Measurements from ENCODE around the gene ZNF76.

Gene ZNF76

DNA sequence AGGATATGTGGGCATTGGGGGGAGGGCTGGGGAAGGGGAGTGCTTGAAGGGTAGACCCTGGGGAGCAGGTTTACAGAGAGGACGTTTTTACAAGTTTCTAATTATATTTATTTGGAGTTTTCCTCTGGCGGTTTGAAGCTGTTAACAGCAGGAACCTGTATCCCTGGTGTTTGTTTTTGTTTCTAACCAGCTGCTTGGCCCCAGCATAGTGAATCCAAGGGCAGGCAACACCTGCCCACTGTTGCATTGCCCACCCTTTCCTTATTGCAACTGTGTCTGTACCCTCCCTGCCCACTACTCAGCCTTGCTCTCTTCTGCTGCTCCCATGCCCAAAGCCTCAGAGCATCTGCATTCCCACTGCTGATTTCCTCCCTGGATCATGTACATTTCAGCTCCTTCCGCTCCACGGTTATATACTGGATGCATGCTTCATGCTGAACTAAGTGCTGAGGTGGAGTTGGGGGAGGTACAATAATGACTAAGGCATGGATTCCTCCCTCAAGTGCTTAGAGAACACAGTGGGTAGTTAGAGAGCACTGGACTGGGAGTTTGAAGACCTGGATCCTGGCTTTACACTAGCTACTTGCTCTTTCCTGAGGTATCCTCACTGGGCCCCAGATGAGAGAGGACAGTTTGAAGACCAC lies 39.7 kb upstream of the ZNF76 start:
- no peak for DNase-seq
- no CpG with 5 or more reads among the region's 4 CpGs for WGBS (ENCODE audit: extremely low coverage, insufficient coverage, low lambda C conversion rate)
- H4K5ac ChIP-seq (ENCODE audit: low read length) = no peak overlapping the region
- no peaks in the 10 kb centered on the region for H3K79me1 ChIP-seq (ENCODE audit: low read length)
- H3K79me2 ChIP-seq (ENCODE audit: control insufficient read depth, insufficient read depth, low read length) = no peaks in the 10 kb centered on the region
- H2AK5ac ChIP-seq (ENCODE audit: low read length) = no peak overlapping the region
- no peak overlapping the region for H3K27ac ChIP-seq (ENCODE audit: low read depth, low read length)
- H3K4me1 ChIP-seq (ENCODE audit: control insufficient read depth, low read depth, low read length) = peaks cover 11% of the 10 kb centered on the region
- no peak overlapping the region for H3K4me2 ChIP-seq (ENCODE audit: low read length)
- H4K8ac ChIP-seq (ENCODE audit: low read depth, low read length) = no peak overlapping the region
- H3K18ac ChIP-seq (ENCODE audit: low read length) = no peak overlapping the region
- no peak overlapping the region for H3K23ac ChIP-seq (ENCODE audit: low read length)
- no peak overlapping the region for H3K4ac ChIP-seq (ENCODE audit: low read depth, low read length)
- no peak overlapping the region for H3K56ac ChIP-seq (ENCODE audit: low read length)
- H3K4me3 ChIP-seq (ENCODE audit: low read length) = no peak overlapping the region
- no peaks in the 10 kb centered on the region for H3K36me3 ChIP-seq (ENCODE audit: control insufficient read depth, insufficient read depth, low read length)
- H2BK120ac ChIP-seq (ENCODE audit: low read depth, low read length) = no peak overlapping the region
- no peak overlapping the region for H3K9ac ChIP-seq (ENCODE audit: low read length)
- no peak overlapping the region for H2BK5ac ChIP-seq (ENCODE audit: low read length)
- no peak overlapping the region for H2BK15ac ChIP-seq (replicated peaks; ENCODE audit: low read depth)
- no peaks in the 10 kb centered on the region for H3K27me3 ChIP-seq (ENCODE audit: insufficient read depth, low read length, poor library complexity)

DNA sequence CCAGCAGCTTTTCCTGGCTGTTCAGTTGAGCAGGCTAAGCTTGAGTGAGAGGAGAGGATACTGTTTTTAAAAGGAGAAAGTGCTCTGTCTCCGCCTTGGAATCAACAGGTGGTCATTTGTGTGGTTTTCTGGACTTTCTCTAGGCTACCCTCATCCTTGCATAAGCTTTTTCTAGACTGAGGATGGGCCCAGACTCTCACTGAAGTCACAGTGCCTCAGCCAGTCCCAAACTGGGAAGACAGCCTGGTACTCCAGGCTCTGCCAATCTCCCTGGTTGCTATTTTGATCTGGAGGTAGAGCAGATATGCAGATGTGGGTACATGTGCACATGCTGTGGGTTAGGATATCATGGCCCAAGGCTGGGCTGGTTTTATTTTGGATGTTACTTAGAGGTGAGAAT lies 38.8 kb upstream of the ZNF76 start:
- no peak overlapping the region for H3K4ac ChIP-seq (ENCODE audit: low read depth, low read length)
- no peak overlapping the region for H3K27ac ChIP-seq (ENCODE audit: low read depth, low read length)
- no peaks in the 10 kb centered on the region for H3K79me1 ChIP-seq (ENCODE audit: low read length)
- H3K36me3 ChIP-seq (ENCODE audit: control insufficient read depth, insufficient read depth, low read length) = no peaks in the 10 kb centered on the region
- H3K9ac ChIP-seq (ENCODE audit: low read length) = no peak overlapping the region
- no peak overlapping the region for H4K5ac ChIP-seq (ENCODE audit: low read length)
- H3K27me3 ChIP-seq (ENCODE audit: insufficient read depth, low read length, poor library complexity) = no peaks in the 10 kb centered on the region
- peaks cover 9% of the 10 kb centered on the region for H3K4me1 ChIP-seq (ENCODE audit: control insufficient read depth, low read depth, low read length)
- H3K18ac ChIP-seq (ENCODE audit: low read length) = no peak overlapping the region
- no CpG with 5 or more reads among the region's 1 CpG for WGBS (ENCODE audit: extremely low coverage, insufficient coverage, low lambda C conversion rate)
- no peak for DNase-seq
- H3K56ac ChIP-seq (ENCODE audit: low read length) = no peak overlapping the region
- no peaks in the 10 kb centered on the region for H3K79me2 ChIP-seq (ENCODE audit: control insufficient read depth, insufficient read depth, low read length)
- no peak overlapping the region for H3K4me3 ChIP-seq (ENCODE audit: low read length)
- no peak overlapping the region for H2BK120ac ChIP-seq (ENCODE audit: low read depth, low read length)
- no peak overlapping the region for H2AK5ac ChIP-seq (ENCODE audit: low read length)
- no peak overlapping the region for H2BK15ac ChIP-seq (replicated peaks; ENCODE audit: low read depth)
- no peak overlapping the region for H3K4me2 ChIP-seq (ENCODE audit: low read length)
- no peak overlapping the region for H3K23ac ChIP-seq (ENCODE audit: low read length)
- no peak overlapping the region for H4K8ac ChIP-seq (ENCODE audit: low read depth, low read length)
- no peak overlapping the region for H2BK5ac ChIP-seq (ENCODE audit: low read length)

DNA sequence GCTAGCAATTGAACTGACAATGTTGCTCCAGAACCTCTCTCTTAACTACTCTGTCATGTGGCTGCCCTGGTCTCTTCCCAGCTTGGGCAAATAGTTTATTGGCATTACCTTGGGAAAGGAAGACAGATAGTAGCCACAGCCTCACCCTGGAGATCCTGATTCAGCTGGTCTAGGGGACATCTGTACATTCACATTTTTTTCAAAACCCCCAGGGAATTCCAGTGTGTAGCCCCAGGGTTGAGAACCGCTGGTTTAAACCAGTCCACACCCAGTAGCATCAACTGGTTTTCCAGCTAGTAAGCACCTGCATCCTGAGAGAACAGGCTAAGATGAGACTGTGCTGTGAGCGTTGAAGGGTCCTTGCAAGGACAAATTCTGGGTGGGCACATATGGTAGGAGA lies 36.1 kb upstream of the ZNF76 start:
- WGBS (ENCODE audit: extremely low coverage, insufficient coverage, low lambda C conversion rate) = no CpG with 5 or more reads among the region's 2 CpGs
- no peak overlapping the region for H2BK15ac ChIP-seq (replicated peaks; ENCODE audit: low read depth)
- H3K4me3 ChIP-seq (ENCODE audit: low read length) = no peak overlapping the region
- H4K8ac ChIP-seq (ENCODE audit: low read depth, low read length) = no peak overlapping the region
- no peak overlapping the region for H3K18ac ChIP-seq (ENCODE audit: low read length)
- no peak overlapping the region for H3K27ac ChIP-seq (ENCODE audit: low read depth, low read length)
- no peaks in the 10 kb centered on the region for H3K79me2 ChIP-seq (ENCODE audit: control insufficient read depth, insufficient read depth, low read length)
- no peak overlapping the region for H3K4me2 ChIP-seq (ENCODE audit: low read length)
- H3K79me1 ChIP-seq (ENCODE audit: low read length) = no peaks in the 10 kb centered on the region
- no peak overlapping the region for H3K9ac ChIP-seq (ENCODE audit: low read length)
- H4K5ac ChIP-seq (ENCODE audit: low read length) = no peak overlapping the region
- H3K36me3 ChIP-seq (ENCODE audit: control insufficient read depth, insufficient read depth, low read length) = no peaks in the 10 kb centered on the region
- no peak overlapping the region for H3K23ac ChIP-seq (ENCODE audit: low read length)
- H2BK5ac ChIP-seq (ENCODE audit: low read length) = no peak overlapping the region
- H2AK5ac ChIP-seq (ENCODE audit: low read length) = no peak overlapping the region
- no peaks in the 10 kb centered on the region for H3K27me3 ChIP-seq (ENCODE audit: insufficient read depth, low read length, poor library complexity)
- no peaks in the 10 kb centered on the region for H3K4me1 ChIP-seq (ENCODE audit: control insufficient read depth, low read depth, low read length)
- H3K56ac ChIP-seq (ENCODE audit: low read length) = no peak overlapping the region
- no peak overlapping the region for H3K4ac ChIP-seq (ENCODE audit: low read depth, low read length)
- H2BK120ac ChIP-seq (ENCODE audit: low read depth, low read length) = no peak overlapping the region
- no peak for DNase-seq

DNA sequence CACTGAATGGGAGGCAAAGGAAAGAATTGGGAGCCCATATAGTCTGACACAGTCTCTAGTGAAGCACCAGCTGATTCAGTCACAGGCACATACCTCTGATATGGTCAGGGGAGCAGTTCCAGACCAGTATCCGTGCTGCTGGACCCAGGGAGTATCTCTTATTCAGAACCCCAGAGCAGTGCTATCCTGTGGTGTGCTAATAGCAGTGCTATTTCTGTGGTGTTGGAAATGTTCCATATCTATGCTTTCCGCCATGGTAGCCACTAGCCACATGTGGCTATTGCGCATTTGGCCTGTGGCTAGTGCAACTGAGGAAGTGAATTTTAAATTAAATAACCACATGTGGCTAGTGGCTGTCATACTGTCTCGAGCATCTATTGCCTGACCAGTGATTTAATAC lies 34.8 kb upstream of the ZNF76 start:
- no peak for DNase-seq
- Histone ChIP-seq H2AK5ac (ENCODE audit: low read length) (no peak overlapping the region), H3K56ac (ENCODE audit: low read length) (no peak overlapping the region), H3K18ac (ENCODE audit: low read length) (no peak overlapping the region), H3K27me3 (ENCODE audit: insufficient read depth, low read length, poor library complexity) (no peaks in the 10 kb centered on the region), H3K4ac (ENCODE audit: low read depth, low read length) (no peak overlapping the region), H2BK15ac (replicated peaks; ENCODE audit: low read depth) (no peak overlapping the region), H2BK5ac (ENCODE audit: low read length) (no peak overlapping the region), H3K4me1 (ENCODE audit: control insufficient read depth, low read depth, low read length) (no peaks in the 10 kb centered on the region), H3K9ac (ENCODE audit: low read length) (no peak overlapping the region), H3K23ac (ENCODE audit: low read length) (no peak overlapping the region), H3K4me2 (ENCODE audit: low read length) (no peak overlapping the region), H4K5ac (ENCODE audit: low read length) (no peak overlapping the region), H3K4me3 (ENCODE audit: low read length) (no peak overlapping the region), H4K8ac (ENCODE audit: low read depth, low read length) (no peak overlapping the region), H3K79me2 (ENCODE audit: control insufficient read depth, insufficient read depth, low read length) (no peaks in the 10 kb centered on the region), H3K36me3 (ENCODE audit: control insufficient read depth, insufficient read depth, low read length) (no peaks in the 10 kb centered on the region), H3K27ac (ENCODE audit: low read depth, low read length) (no peak overlapping the region), H3K79me1 (ENCODE audit: low read length) (no peaks in the 10 kb centered on the region), H2BK120ac (ENCODE audit: low read depth, low read length) (no peak overlapping the region)
- no CpG with 5 or more reads among the region's 4 CpGs for WGBS (ENCODE audit: extremely low coverage, insufficient coverage, low lambda C conversion rate)

DNA sequence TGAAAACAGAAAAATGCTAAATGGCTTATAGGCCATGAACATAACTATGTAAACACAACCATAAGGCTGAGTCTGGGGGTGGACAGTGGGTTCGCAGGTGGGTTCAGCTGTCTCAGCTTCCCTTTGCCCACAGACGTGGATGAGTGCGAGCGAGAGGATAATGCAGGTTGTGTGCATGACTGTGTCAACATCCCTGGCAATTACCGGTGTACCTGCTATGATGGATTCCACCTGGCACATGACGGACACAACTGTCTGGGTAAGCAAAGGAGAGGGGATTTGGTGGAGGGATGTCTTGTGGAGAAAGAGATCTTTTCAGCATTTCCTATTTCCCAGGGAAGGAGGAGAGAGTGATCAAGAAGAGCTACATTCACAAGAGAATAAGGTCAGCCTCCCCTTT lies 31.1 kb upstream of the ZNF76 start:
- Histone ChIP-seq H4K8ac (ENCODE audit: low read depth, low read length) (no peak overlapping the region), H3K79me2 (ENCODE audit: control insufficient read depth, insufficient read depth, low read length) (no peaks in the 10 kb centered on the region), H3K4ac (ENCODE audit: low read depth, low read length) (no peak overlapping the region), H3K4me1 (ENCODE audit: control insufficient read depth, low read depth, low read length) (no peaks in the 10 kb centered on the region), H4K5ac (ENCODE audit: low read length) (no peak overlapping the region), H3K18ac (ENCODE audit: low read length) (no peak overlapping the region), H3K4me2 (ENCODE audit: low read length) (no peak overlapping the region), H2BK15ac (replicated peaks; ENCODE audit: low read depth) (no peak overlapping the region), H3K27me3 (ENCODE audit: insufficient read depth, low read length, poor library complexity) (no peaks in the 10 kb centered on the region), H3K4me3 (ENCODE audit: low read length) (no peak overlapping the region), H3K23ac (ENCODE audit: low read length) (no peak overlapping the region), H2AK5ac (ENCODE audit: low read length) (no peak overlapping the region), H3K56ac (ENCODE audit: low read length) (no peak overlapping the region), H3K79me1 (ENCODE audit: low read length) (no peaks in the 10 kb centered on the region), H3K27ac (ENCODE audit: low read depth, low read length) (no peak overlapping the region), H2BK120ac (ENCODE audit: low read depth, low read length) (no peak overlapping the region), H3K9ac (ENCODE audit: low read length) (no peak overlapping the region), H2BK5ac (ENCODE audit: low read length) (no peak overlapping the region), H3K36me3 (ENCODE audit: control insufficient read depth, insufficient read depth, low read length) (no peaks in the 10 kb centered on the region)
- no peak for DNase-seq
- WGBS (ENCODE audit: extremely low coverage, insufficient coverage, low lambda C conversion rate) = no CpG with 5 or more reads among the region's 6 CpGs

DNA sequence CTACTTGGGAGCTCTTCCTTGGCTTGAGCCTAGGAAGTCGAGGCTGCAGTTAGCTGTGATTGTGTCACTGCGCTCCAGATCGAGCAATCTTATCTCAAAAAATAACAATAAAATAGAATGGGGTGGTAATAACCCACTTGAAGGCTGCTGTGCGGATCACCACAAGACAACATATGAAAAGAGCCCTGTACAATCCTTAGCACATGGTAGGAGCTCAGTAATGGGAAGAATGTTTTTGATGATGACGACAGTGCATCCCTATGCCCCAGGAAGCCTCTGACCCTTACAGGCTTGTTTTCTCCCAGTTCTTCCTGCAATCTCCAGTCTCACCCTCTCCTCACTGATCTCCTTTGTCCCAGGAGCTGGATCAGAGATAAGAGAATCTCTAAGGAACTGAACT lies 30.2 kb upstream of the ZNF76 start:
- no peak for DNase-seq
- H3K79me2 ChIP-seq (ENCODE audit: control insufficient read depth, insufficient read depth, low read length) = no peaks in the 10 kb centered on the region
- no peak overlapping the region for H3K4me3 ChIP-seq (ENCODE audit: low read length)
- no peak overlapping the region for H4K5ac ChIP-seq (ENCODE audit: low read length)
- no peaks in the 10 kb centered on the region for H3K4me1 ChIP-seq (ENCODE audit: control insufficient read depth, low read depth, low read length)
- H3K27ac ChIP-seq (ENCODE audit: low read depth, low read length) = no peak overlapping the region
- H3K4me2 ChIP-seq (ENCODE audit: low read length) = no peak overlapping the region
- no peaks in the 10 kb centered on the region for H3K36me3 ChIP-seq (ENCODE audit: control insufficient read depth, insufficient read depth, low read length)
- H2BK15ac ChIP-seq (replicated peaks; ENCODE audit: low read depth) = no peak overlapping the region
- H3K56ac ChIP-seq (ENCODE audit: low read length) = no peak overlapping the region
- no peak overlapping the region for H3K18ac ChIP-seq (ENCODE audit: low read length)
- no peak overlapping the region for H3K9ac ChIP-seq (ENCODE audit: low read length)
- H3K23ac ChIP-seq (ENCODE audit: low read length) = no peak overlapping the region
- no peak overlapping the region for H2AK5ac ChIP-seq (ENCODE audit: low read length)
- no peak overlapping the region for H4K8ac ChIP-seq (ENCODE audit: low read depth, low read length)
- no peak overlapping the region for H2BK120ac ChIP-seq (ENCODE audit: low read depth, low read length)
- H2BK5ac ChIP-seq (ENCODE audit: low read length) = no peak overlapping the region
- no peak overlapping the region for H3K4ac ChIP-seq (ENCODE audit: low read depth, low read length)
- H3K27me3 ChIP-seq (ENCODE audit: insufficient read depth, low read length, poor library complexity) = no peaks in the 10 kb centered on the region
- WGBS (ENCODE audit: extremely low coverage, insufficient coverage, low lambda C conversion rate) = no CpG with 5 or more reads among the region's 5 CpGs
- no peaks in the 10 kb centered on the region for H3K79me1 ChIP-seq (ENCODE audit: low read length)
